MM.1S (cell line): ENCODE data around the gene CCDC88B.

Experiments
- DNase-seq: peaks from one replicate; pipeline ENCODE4 v3.0.0-alpha.2; 2015
- H2AFZ ChIP-seq: fragments of 300-600 bp; sonication (generic); 2 replicates; pipeline ENCODE4 v1.6.0; 2016; ENCODE audit warnings: antibody characterized with exemption, low read length
- H3F3A ChIP-seq: fragments of 300-600 bp; sonication (generic); 2 replicates; pipeline ENCODE4 v1.6.1; 2016; ENCODE audit warnings: mild to moderate bottlenecking, antibody characterized with exemption, low read length, moderate library complexity, mixed read lengths; ENCODE audit not compliant: insufficient read depth
- H3K27ac ChIP-seq: fragments of 300-600 bp; sonication (generic); 2 replicates; pipeline ENCODE4 v1.5.1; 2016; ENCODE audit warnings: mild to moderate bottlenecking, low read length
- H3K27me3 ChIP-seq: fragments of 300-600 bp; sonication (generic); replicated peaks from 2 replicates; pipeline ENCODE4 v1.6.0; 2016; ENCODE audit warnings: low read length; ENCODE audit not compliant: insufficient read depth
- H3K36me3 ChIP-seq: fragments of 300-600 bp; sonication (generic); replicated peaks from 2 replicates; pipeline ENCODE4 v1.6.1; 2016; ENCODE audit warnings: mild to moderate bottlenecking, low read length, mixed read lengths; ENCODE audit not compliant: insufficient read depth
- H3K4me1 ChIP-seq: fragments of 300-600 bp; sonication (generic); 2 replicates; pipeline ENCODE4 v1.6.1; 2016; ENCODE audit warnings: low read length, mixed read lengths
- H3K4me2 ChIP-seq: fragments of 300-600 bp; sonication (generic); 2 replicates; pipeline ENCODE4 v1.6.0; 2016; ENCODE audit warnings: low read depth, low read length
- H3K4me3 ChIP-seq: fragments of 300-600 bp; sonication (generic); 2 replicates; pipeline ENCODE4 v1.5.1; 2016; ENCODE audit warnings: low read length, mixed read lengths
- H3K79me2 ChIP-seq: fragments of 300-600 bp; sonication (generic); 2 replicates; pipeline ENCODE4 v1.6.1; 2016; ENCODE audit warnings: mixed run types, low read length, mixed read lengths
- H3K9ac ChIP-seq: fragments of 300-600 bp; sonication (generic); 2 replicates; pipeline ENCODE4 v1.6.1; 2016; ENCODE audit warnings: low read length, mixed read lengths
- H3K9me2 ChIP-seq: fragments of 300-600 bp; sonication (generic); replicated peaks from 2 replicates; pipeline ENCODE4 v1.6.1; 2016; ENCODE audit warnings: mild to moderate bottlenecking, low read length, mixed read lengths; ENCODE audit not compliant: insufficient read depth
- H3K9me3 ChIP-seq: fragments of 300-600 bp; sonication (generic); replicated peaks from 2 replicates; pipeline ENCODE4 v1.6.1; 2016; ENCODE audit warnings: mild to moderate bottlenecking, low read length, mixed read lengths; ENCODE audit not compliant: insufficient read depth
- H4K20me1 ChIP-seq: fragments of 300-600 bp; sonication (generic); 2 replicates; pipeline ENCODE4 v1.6.1; 2016; ENCODE audit warnings: mild to moderate bottlenecking, low read length, moderate library complexity, mixed read lengths; ENCODE audit not compliant: insufficient read depth
- CTCF ChIP-seq: fragments of 300-600 bp; sonication (generic); IDR thresholded peaks from 2 replicates; pipeline ENCODE4 v1.5.1; 2016; ENCODE audit warnings: antibody characterized with exemption, low read length, mixed read lengths
- EZH2 ChIP-seq: fragments of 300-600 bp; sonication (generic); optimal IDR thresholded peaks from 2 replicates; pipeline ENCODE3; 2017; ENCODE audit warnings: low read depth, mild to moderate bottlenecking, antibody characterized with exemption, low read length, mixed read lengths
- EZH2phosphoT487 ChIP-seq: fragments of 300-600 bp; sonication (generic); IDR thresholded peaks from 2 replicates; pipeline ENCODE4 v1.6.1; 2018; ENCODE audit warnings: antibody characterized with exemption, low read length

Gene CCDC88B

GRCh38 chr11:64382586-64382985, 42.6 kb downstream of the CCDC88B start:
- Histone ChIP-seq H3K27me3 (peaks cover 75% of the 10 kb centered on the region), H2AFZ (no peak overlapping the region), H3K4me3 (no peak overlapping the region), H3K4me2 (no peak overlapping the region), H3K27ac (no peak overlapping the region), H3F3A (no peaks in the 10 kb centered on the region), H3K36me3 (no peaks in the 10 kb centered on the region), H3K9ac (no peak overlapping the region), H3K9me2 (no peaks in the 10 kb centered on the region), H3K4me1 (no peaks in the 10 kb centered on the region), H3K79me2 (no peaks in the 10 kb centered on the region), H4K20me1 (no peaks in the 10 kb centered on the region), H3K9me3 (no peaks in the 10 kb centered on the region)
- DNase-seq, result no peak
- TF ChIP-seq EZH2, result no peak
- no peak for TF ChIP-seq CTCF
- no peak for TF ChIP-seq EZH2phosphoT487

- no peaks in the 10 kb centered on the region for H3K9me3 ChIP-seq
- no peak overlapping the region for H2AFZ ChIP-seq
- no peak for TF ChIP-seq CTCF
- TF ChIP-seq EZH2, result no peak
- TF ChIP-seq EZH2phosphoT487, result no peak
- H3K27ac ChIP-seq, result no peak overlapping the region
- H3K4me2 ChIP-seq, result no peak overlapping the region
- DNase-seq, result no peak
- H3K4me3 ChIP-seq, result no peak overlapping the region
- H3K27me3 ChIP-seq, result peaks cover 76% of the 10 kb centered on the region
- H3F3A ChIP-seq, result no peaks in the 10 kb centered on the region
- H4K20me1 ChIP-seq, result no peaks in the 10 kb centered on the region
- no peak overlapping the region for H3K9ac ChIP-seq
- H3K4me1 ChIP-seq, result no peaks in the 10 kb centered on the region
- no peaks in the 10 kb centered on the region for H3K9me2 ChIP-seq
- no peaks in the 10 kb centered on the region for H3K79me2 ChIP-seq
- no peaks in the 10 kb centered on the region for H3K36me3 ChIP-seq
Measured at GRCh38 chr11:64383580-64383979, 43.6 kb downstream of the CCDC88B start.

GRCh38 chr11:64384028-64384737, 44.2 kb downstream of the CCDC88B start:
- Histone ChIP-seq H3K36me3 (no peaks in the 10 kb centered on the region), H2AFZ (no peak overlapping the region), H3K9ac (no peak overlapping the region), H3K4me2 (no peak overlapping the region), H3K79me2 (no peaks in the 10 kb centered on the region), H3F3A (no peaks in the 10 kb centered on the region), H3K27ac (no peak overlapping the region), H4K20me1 (no peaks in the 10 kb centered on the region), H3K9me3 (no peaks in the 10 kb centered on the region), H3K9me2 (no peaks in the 10 kb centered on the region), H3K4me3 (no peak overlapping the region), H3K4me1 (no peaks in the 10 kb centered on the region), H3K27me3 (peaks cover 77% of the 10 kb centered on the region)
- TF ChIP-seq EZH2phosphoT487, result no peak
- TF ChIP-seq CTCF, result no peak
- TF ChIP-seq EZH2, result no peak
- no peak for DNase-seq
